Stimulated activated CD8-positive, alpha-beta memory T cell treated with anti-CD3 and anti-CD28 coated beads, Interleukin-2, amount 100 ng/mL, for 48 hours (primary cell): ENCODE data around the gene FBXO9.
A peak's percentile ranks its signal among the peaks of the same experiment; 100 is the strongest.
"Not testable (repeated sequence)": the region's sequence is repeated elsewhere in the genome, so short reads cannot be mapped to it uniquely, and the experiment has no call there.

Experiments used
- DNase-seq, 2 donors: peaks; one replicate each; pipeline ENCODE4 v3.0.0-alpha.2; 2020; ENCODE audit warnings: low read depth in 2 of 2

Gene FBXO9

DNA sequence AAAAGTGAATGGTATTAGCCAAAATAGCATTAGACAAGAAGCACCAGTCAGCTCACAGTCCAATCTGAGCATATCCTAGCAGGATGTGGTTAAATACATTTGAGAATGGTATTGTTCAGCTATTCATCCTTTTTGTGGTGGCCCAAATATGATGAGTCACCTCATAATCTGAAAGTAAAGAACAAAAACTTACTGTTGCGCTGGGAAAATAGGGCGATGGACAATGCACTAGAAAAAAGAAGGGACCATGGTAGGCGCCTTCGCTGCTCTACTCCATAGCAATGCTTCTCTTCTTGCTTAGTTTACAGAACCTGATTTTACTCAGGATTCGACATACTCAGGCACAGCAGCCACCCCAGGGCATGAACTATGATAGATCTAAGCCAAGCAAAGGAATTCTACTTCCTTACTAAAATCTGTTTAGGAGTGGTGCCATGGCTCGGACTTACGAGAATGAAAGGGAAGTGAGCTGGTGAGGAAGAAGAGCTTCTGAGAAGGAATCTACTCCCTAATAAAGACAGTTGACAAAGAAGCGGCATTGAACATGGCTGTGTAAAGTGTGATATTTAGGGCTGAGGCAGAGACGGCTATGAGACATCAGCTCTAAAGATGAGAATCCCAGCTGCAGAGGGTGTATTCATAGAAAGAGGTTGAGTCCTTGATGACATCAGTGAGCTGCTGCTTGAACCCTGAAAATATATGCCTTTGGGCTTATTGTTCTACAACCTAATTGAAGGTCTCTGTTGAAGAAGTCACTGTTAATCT lies 16.6 kb upstream of the FBXO9 start:
- DNase-seq: no peak

GRCh38 chr6:53049415-53049814 lies 15.8 kb upstream of the FBXO9 start:
- DNase-seq: no peak

- not testable (repeated sequence) for DNase-seq
Observed at GRCh38 chr6:53052152-53052551, 13.1 kb upstream of the FBXO9 start.

DNA sequence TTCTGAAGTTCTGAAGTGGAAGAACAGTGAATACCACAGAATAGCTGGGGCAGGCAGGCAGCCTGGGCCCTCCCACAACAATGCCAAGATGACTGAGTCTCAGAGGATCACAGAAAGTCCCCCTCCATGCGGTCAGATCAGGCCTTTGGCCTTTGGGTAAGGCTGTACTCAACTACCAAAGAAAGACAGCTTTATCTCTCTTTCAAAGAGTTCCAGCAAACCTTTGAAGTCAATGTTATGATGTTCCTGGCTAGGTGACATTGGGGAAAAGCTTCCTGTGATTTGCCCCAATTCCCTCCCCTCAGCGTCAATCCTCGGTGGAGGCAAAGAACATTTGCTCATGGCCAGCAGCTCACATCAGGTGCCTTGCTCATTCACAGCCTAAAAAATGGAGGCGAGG lies 10.7 kb upstream of the FBXO9 start:
- DNase-seq: no peak

GRCh38 chr6:53055873-53056272 lies 9.3 kb upstream of the FBXO9 start:
- DNase-seq: no peak

GRCh38 chr6:53056273-53056672 lies 8.9 kb upstream of the FBXO9 start:
- no peak for DNase-seq

DNA sequence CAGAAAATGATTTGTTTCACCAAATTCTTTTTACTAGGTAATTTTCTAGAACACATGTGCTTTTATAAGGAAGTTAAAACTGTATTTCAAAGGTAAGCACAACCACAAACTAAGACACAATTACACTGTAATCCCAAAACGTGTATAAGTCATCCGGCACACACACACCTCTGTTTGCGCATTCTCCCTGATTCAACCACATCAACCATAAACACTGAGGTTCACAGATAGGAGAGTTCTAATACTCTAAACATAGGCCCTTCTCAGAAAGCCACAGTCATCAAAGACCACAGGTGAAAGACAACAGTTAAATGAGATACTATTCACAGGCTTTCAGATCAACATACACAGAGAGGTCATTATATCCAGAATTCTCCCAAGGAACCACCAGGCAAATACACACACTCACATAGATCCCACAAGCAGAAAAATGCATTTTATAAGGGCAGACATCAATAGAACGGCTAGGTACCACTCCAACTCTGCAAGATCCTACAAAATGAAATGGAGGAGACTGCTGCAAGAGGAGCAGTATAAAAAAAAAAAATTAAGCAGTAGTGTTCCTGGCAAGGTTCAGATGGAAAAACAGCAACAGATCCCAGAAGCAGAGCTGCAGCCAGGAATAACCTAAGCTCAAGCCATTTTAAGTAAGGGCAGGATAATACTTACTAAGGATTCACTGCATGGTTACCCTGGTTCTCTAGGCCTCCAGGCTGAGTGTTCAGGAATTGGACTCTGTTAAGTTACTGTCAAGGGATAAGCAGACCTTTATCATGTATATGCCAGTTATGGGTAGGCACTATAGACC lies 6.6 kb upstream of the FBXO9 start:
- DNase-seq: no peak

GRCh38 chr6:53059648-53060589 lies 5.3 kb upstream of the FBXO9 start:
- no peak for DNase-seq

DNA sequence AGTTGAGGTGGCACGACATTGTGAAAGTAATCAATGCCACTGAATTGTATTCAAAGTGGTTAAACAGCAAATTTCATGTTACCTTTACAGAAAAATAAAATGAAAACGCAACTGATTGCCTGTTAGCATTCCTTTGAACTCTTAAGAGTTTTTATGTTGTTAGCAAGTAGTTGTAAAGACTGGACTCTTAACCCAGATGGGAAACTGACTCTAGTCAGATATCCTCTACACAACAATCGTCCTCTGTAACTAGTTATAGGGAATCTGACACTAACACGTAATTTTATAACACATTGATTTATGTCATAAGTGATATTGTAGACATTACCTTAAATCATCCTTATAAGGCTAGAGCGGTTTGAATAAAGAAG lies 3.0 kb upstream of the FBXO9 start:
- no peak for DNase-seq

DNA sequence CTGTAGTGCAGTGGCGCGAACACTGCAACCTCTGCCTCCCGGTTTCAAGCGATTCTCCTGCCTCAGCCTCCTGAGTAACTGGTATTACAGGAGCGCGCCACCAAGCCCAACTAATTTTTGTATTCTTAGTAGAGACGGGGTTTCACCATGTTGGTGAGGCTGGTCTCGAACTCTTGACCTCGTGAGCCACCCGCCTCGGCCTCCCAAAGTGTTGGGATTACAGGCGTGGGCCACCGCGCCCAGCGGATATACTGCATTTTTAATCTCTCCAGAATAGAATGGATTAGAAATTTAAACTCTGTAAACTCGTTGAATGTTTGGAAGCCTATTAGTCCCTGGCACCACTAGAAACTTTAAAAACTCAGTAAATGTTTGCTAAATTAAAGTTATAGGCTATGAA lies 949 bp upstream of the FBXO9 start:
- not testable (repeated sequence) for DNase-seq

DNA sequence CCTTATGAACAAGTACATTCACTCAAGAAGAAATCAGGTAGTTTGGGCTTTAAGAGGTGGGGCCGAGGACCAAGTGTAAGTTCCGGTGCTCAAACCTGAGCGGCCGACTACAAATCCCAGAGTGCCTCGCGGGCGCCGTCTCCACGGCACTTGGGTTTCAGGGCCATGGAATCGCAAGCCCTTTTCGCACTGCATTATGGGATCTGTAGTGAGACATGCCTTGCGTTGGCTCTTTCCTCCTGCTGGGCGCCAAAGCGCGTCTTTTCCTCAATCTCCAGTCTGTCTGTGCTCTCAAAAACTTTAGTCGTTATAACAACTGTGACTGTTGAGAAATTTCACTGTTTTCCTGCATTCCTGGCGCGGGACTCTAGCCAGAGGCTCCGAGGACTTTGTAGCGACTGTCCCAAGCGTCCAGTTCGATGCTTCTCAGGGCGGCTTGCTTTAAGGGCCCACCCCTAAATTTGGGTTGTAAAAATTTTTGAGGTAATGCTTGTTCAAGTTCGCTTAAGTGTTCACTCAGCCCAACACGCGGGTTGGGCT lies 408 bp upstream of the FBXO9 start:
- DNase-seq: peak; percentile 82 to 89

GRCh38 chr6:53066077-53066417 lies 843 bp downstream of the FBXO9 start:
- DNase-seq: peak; percentile 12 to 15

DNA sequence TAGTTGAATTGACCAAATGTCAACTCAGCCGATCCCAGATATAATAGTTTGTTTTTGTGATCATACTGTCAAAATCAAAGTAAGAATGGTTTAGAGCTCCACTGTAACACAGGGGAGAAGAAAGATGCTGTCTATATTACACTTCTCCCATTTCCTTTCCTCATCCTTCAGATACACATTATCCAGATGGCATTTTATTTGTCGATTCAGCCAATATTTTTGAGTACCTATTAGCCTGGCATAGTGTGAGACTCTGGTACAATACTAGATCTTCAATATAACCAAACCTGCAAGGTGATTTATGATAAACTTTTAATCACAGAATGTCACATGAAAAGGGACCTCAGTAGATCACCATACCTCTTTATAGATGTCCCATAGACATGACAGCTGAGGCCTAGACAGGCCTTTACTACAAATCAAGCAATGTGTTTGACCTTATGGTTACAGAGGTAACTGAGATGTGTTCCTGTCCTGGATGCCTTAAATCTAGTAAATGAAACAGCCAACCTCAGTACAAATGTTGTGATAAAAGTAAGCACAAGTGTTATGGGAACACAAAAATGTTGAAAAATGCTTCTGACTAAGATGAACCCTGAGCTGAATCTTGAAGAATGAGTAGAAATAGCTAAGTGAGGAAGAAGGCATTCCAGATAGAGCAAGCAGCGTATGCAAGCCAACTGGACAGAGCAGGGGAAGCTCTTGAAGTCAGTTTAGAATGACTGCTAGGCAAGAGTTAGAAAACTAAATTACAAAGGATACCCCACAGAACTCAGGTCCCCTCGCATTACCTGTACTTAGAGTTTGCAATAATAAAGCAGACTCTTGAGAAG lies 1.9 kb downstream of the FBXO9 start:
- no peak for DNase-seq

DNA sequence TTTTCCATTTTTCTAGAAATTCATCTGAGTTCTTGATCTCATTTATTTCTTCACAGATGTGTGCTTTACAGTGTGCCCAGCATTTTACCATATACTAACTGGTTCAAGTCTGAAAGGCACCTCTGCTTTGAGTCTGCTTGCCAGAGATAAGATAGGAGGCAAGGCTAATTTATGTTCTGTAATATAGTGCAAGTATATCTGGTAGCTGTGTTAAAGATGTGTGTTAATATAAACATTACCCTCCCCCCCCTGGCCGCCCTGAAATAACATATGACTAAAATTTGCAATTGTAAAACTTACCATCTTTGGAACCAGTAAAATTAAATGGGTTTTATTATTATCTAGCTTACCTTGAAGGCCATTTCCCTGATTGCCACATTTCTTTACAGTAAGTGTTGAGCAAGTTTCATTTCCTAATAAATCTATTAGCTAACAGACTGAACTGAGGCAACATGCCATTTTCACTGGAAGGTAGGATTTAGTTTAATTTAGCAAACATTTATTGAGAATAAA lies 2.7 kb downstream of the FBXO9 start:
- no peak for DNase-seq

DNA sequence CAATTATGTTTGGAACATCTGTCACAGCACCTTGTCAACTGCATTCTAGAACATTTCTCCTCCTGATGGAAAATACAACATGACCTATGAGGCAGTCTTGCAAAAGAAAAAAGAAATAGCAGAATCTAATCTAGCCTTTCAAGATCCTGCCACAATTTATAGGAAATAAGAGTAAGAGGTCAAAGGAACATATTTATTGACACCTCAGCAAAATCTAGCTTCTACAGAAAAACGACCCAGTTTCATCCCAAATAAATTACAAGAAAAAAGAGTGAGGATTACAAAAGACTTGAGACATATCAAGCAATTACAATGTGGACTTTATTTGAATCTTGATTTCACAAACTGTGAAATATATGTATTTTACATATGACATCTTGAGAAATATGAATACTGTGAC lies 4.2 kb downstream of the FBXO9 start:
- no peak for DNase-seq

DNA sequence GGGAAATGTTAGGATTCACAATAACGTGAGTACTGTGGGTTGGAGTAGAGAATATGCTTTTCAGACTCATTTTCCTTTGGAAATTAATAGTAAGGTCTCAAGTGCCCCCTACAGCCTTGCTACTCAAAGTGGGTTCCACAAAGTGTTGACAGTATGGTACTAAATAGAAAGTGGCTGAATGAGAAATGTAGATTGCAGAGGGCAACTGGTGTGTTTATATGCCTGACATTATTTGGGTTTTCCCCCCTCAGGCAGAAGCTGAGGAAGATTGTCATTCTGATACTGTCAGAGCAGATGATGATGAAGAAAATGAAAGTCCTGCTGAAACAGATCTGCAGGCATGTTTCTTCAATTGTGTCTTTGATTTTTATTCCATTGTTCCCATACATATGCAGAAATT lies 5.6 kb downstream of the FBXO9 start:
- DNase-seq: no peak

DNA sequence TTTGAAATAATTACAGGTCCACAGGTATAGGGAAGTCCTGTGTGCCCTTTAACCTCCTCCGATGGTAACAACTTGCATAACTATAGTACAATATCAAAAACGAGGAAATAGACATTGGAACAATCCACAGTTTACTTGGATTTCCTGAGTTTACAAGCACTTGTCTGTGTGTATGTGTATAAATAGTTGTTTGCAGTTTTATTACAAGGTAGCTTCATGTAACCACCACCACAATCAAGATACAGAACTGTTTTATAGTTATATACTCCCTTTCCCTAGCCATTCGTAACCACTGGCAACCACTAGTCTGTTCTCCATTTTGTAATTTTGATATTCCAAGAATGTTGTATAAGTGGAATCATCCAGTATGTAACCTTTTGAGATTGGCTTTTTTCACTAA lies 9.1 kb downstream of the FBXO9 start:
- DNase-seq: no peak

- DNase-seq: no peak
Observed at GRCh38 chr6:53080813-53081212, 15.6 kb downstream of the FBXO9 start.

DNA sequence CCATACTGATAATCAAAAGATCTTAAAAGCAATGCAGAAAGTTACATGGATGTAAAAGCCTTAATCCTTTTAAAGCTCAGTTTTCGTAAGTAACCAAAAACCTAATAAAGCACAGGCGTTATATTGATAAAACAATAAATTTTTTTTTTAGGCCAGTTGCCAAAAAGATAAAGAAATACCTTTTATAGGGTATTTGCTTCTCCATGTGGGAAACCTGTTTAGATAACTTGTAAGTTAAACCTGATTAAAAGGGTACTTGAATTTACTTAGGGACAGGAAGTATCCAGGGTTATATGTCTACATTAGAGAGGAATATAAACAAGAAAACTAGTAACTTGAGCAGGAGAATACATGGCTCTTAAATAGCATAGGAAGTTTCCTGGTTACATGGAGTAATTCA lies 21.1 kb downstream of the FBXO9 start:
- DNase-seq: no peak

DNA sequence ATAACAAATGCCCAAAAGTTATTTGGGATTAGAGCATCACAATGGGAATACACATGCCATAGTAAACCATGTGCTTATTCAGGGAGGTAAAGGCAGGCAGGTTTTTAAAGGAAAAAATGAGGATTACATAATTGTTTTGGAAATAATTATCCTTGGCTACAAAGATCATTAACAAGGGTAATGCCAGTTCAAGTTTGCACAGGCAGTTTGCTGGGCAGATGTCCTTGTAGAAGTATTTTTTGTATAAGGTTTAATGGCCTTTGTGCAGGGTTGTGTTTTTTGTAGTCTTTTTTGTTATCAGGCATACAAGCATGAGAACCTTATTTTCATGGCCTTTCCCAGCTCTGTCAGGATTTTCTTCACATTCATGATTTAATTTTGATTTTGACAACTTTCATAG lies 24.7 kb downstream of the FBXO9 start:
- DNase-seq: no peak

- no peak for DNase-seq
Observed at GRCh38 chr6:53090576-53090975, 25.4 kb downstream of the FBXO9 start.
